A673 (cell line): Measurements from ENCODE around the gene WNT4.

Source experiments
- EZH2 ChIP-seq: fragments of 200-600 bp; sonication (generic); IDR thresholded peaks from 2 replicates; pipeline ENCODE4 v1.6.1; 2017; ENCODE audit warnings: borderline replicate concordance, low read depth, mild to moderate bottlenecking, mixed read lengths, antibody characterized with exemption, low read length; ENCODE audit not compliant: poor library complexity, severe bottlenecking
- TF ChIP-seq, protein P1 (sequence below): fragments of 300-800, 200-600 bp; sonication (generic); conservative IDR thresholded peaks from 2 replicates; pipeline ENCODE4 v1.5.1; 2017; ENCODE audit warnings: low read depth, mild to moderate bottlenecking, antibody characterized with exemption, low read length, moderate library complexity, mixed read lengths

DNA sequence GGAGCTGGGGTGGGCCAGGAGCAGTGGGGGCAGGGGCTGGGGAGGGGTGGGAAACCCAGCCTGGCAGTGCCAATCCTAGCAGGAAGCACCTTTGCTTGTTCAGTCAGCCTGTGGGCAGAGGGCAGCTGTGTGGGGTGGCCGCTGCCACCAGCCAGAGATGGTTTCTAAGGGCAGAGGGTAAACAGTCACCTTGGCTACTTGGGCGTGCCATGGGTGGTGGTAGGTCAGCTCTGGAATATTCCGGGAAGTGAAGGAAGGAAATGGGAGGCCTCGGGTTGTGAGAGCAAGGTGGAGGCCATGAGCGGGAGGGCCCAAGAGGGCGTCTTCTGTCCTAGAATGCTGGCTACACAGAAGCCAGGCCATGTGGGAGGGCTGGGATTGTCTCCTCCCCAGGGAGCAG is 20.7 kb upstream of the WNT4 start:
- TF ChIP-seq, protein P1, sequence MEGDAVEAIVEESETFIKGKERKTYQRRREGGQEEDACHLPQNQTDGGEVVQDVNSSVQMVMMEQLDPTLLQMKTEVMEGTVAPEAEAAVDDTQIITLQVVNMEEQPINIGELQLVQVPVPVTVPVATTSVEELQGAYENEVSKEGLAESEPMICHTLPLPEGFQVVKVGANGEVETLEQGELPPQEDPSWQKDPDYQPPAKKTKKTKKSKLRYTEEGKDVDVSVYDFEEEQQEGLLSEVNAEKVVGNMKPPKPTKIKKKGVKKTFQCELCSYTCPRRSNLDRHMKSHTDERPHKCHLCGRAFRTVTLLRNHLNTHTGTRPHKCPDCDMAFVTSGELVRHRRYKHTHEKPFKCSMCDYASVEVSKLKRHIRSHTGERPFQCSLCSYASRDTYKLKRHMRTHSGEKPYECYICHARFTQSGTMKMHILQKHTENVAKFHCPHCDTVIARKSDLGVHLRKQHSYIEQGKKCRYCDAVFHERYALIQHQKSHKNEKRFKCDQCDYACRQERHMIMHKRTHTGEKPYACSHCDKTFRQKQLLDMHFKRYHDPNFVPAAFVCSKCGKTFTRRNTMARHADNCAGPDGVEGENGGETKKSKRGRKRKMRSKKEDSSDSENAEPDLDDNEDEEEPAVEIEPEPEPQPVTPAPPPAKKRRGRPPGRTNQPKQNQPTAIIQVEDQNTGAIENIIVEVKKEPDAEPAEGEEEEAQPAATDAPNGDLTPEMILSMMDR: no peak
- no peak for TF ChIP-seq EZH2
